Caco-2 (cell line): ENCODE data around the gene SLC28A1. TPM values are rescaled to one million over a fixed set of nuclear protein-coding genes. Genes with fewer than 3 reads are reported as not detected.

ENCODE experiments used
- BruUV-seq: library from RNA; stranded (reverse); fragments of 400-500 nt; replicated peaks from 2 replicates; lab custom pipeline; 2021; lab: Mats Ljungman, UMichigan
- CTCF ChIA-PET: fragments of 300-600 bp; sonication (Branson Sonifier 250); formaldehyde crosslinking; loops from one replicate; lab custom pipeline; 2022; ENCODE audit warnings: antibody characterized with exemption; lab: Charles Lee
- POLR2A ChIA-PET: fragments of 300-600 bp; sonication (Branson Sonifier 250); formaldehyde crosslinking; loops from one replicate; lab custom pipeline; 2022; ENCODE audit warnings: antibody characterized with exemption; lab: Charles Lee
- DNase-seq, 2 experiments: peaks; one replicate each; pipeline versions ENCODE4 v3.0.0 to v3.0.0-alpha.2; 2020 to 2022
- H3K27me3 ChIP-seq: replicated peaks from 2 replicates; pipeline ENCODE4 v1.6.0; 2011; ENCODE audit warnings: low read length; ENCODE audit not compliant: control insufficient read depth, insufficient read depth
- H3K36me3 ChIP-seq: 2 replicates; pipeline ENCODE4 v1.5.1; 2011; ENCODE audit warnings: low read length; ENCODE audit not compliant: control insufficient read depth, insufficient read depth
- H3K4me1 ChIP-seq: fragments of 250-450 bp; sonication (Bioruptor Pico); 2 replicates; pipeline ENCODE4 v1.5.1; 2020; ENCODE audit warnings: mild to moderate bottlenecking
- H3K4me3 ChIP-seq: 2 replicates; pipeline ENCODE4 v1.5.1; 2011; ENCODE audit warnings: low read depth, mild to moderate bottlenecking, control low read depth, low read length
- H3K9me3 ChIP-seq: fragments of 250-450 bp; sonication (Bioruptor Pico); 2 replicates; pipeline ENCODE4 v1.5.1; 2020; ENCODE audit warnings: mild to moderate bottlenecking, moderate library complexity
- H3K27ac Mint-ChIP-seq: one replicate; pipeline ENCODE4 v1.8.0; 2022; ENCODE audit warnings: mixed read lengths; ENCODE audit not compliant: unreplicated experiment
- H3K27me3 Mint-ChIP-seq: one replicate; pipeline ENCODE4 v1.8.0; 2022; ENCODE audit warnings: mixed read lengths; ENCODE audit not compliant: insufficient read depth, unreplicated experiment
- H3K36me3 Mint-ChIP-seq: one replicate; pipeline ENCODE4 v1.8.0; 2022; ENCODE audit warnings: mild to moderate bottlenecking, mixed read lengths; ENCODE audit not compliant: insufficient read depth, unreplicated experiment
- H3K4me1 Mint-ChIP-seq: one replicate; pipeline ENCODE4 v1.8.0; 2022; ENCODE audit warnings: low read depth, mixed read lengths; ENCODE audit not compliant: unreplicated experiment
- H3K4me3 Mint-ChIP-seq: one replicate; pipeline ENCODE4 v1.8.0; 2022; ENCODE audit warnings: mild to moderate bottlenecking, moderate library complexity, mixed read lengths; ENCODE audit not compliant: unreplicated experiment
- H3K9me3 Mint-ChIP-seq: one replicate; pipeline ENCODE4 v1.8.0; 2022; ENCODE audit warnings: mixed read lengths; ENCODE audit not compliant: unreplicated experiment
- CTCF ChIP-seq, 2 experiments: fragments of 200-600 bp in 1 of 2; IDR thresholded peaks; 1 replicate in 1 of 2; 2 replicates in 1 of 2; pipeline versions ENCODE4 v1.5.1 to v1.8.0; 2011 to 2022; ENCODE audit warnings: antibody characterized with exemption in 1 of 2, control low read depth in 1 of 2, inconsistent platforms in 1 of 2, low read depth in 1 of 2, low read length in 1 of 2, mild to moderate bottlenecking in 1 of 2, moderate library complexity in 1 of 2; ENCODE audit not compliant: insufficient read depth in 1 of 2, severe bottlenecking in 1 of 2, unreplicated experiment in 1 of 2
- intact Hi-C: fragments of 100-400 bp; cut with micrococcal nuclease; formaldehyde crosslinking; loops from one replicate; pipeline ENCODE4 v1.10.0; 2022; ENCODE audit not compliant: unreplicated experiment
- total RNA-seq: library from RNA; stranded (reverse); gene quantifications from 2 replicates; pipeline ENCODE4 v1.2.3, GENCODE V29; 2022

Gene SLC28A1
- total RNA-seq, 1 experiment from 2014 or later = not detected

- intact Hi-C loops = no loop called here
- TF ChIP-seq CTCF (IDR thresholded peaks at IDR 0.05; ENCODE audit: insufficient read depth in 1 of 2, low read depth in 1 of 2, low read length in 1 of 2, severe bottlenecking in 1 of 2, unreplicated experiment in 1 of 2) = no peak
- Mint-ChIP-seq H3K4me1 (peaks cover 23% of the 10 kb centered on the region), H3K9me3 (no peaks in the 10 kb centered on the region), H3K4me3 (no peak overlapping the region), H3K36me3 (peaks cover 7% of the 10 kb centered on the region), H3K27ac (peak overlapping the region; percentile 11), H3K27me3 (no peaks in the 10 kb centered on the region)
- Histone ChIP-seq H3K9me3 (no peaks in the 10 kb centered on the region), H3K4me1 (peaks cover 31% of the 10 kb centered on the region), H3K27me3 (no peaks in the 10 kb centered on the region; the same call in 1 of the 2 replicates), H3K4me3 (no peak overlapping the region), H3K36me3 (no peaks in the 10 kb centered on the region)
- no peak for DNase-seq
- ChIA-PET CTCF (no interaction called here), POLR2A (no interaction called here)
- BruUV-seq = no TSS peak
Observed at GRCh38 chr15:84914351-84914750, 29.9 kb downstream of the SLC28A1 start.

- H3K9me3 Mint-ChIP-seq = no peaks in the 10 kb centered on the region
- intact Hi-C loops = no loop called here
- no TSS peak for BruUV-seq
- Histone ChIP-seq H3K4me1 (peaks cover 31% of the 10 kb centered on the region), H3K9me3 (no peaks in the 10 kb centered on the region), H3K4me3 (no peak overlapping the region), H3K36me3 (no peaks in the 10 kb centered on the region), H3K27me3 (no peaks in the 10 kb centered on the region; the same call in 1 of the 2 replicates)
- no peaks in the 10 kb centered on the region for H3K27me3 Mint-ChIP-seq
- no peak for TF ChIP-seq CTCF (IDR thresholded peaks at IDR 0.05; ENCODE audit: insufficient read depth in 1 of 2, low read depth in 1 of 2, low read length in 1 of 2, severe bottlenecking in 1 of 2, unreplicated experiment in 1 of 2)
- peak; percentile 80 to 87 for DNase-seq
- peaks cover 23% of the 10 kb centered on the region for H3K4me1 Mint-ChIP-seq
- ChIA-PET POLR2A (no interaction called here), CTCF (no interaction called here)
- H3K27ac Mint-ChIP-seq = peak overlapping the region; percentile 11
- no peak overlapping the region for H3K4me3 Mint-ChIP-seq
- H3K36me3 Mint-ChIP-seq = peaks cover 7% of the 10 kb centered on the region
Observed at GRCh38 chr15:84914909-84915605, 30.6 kb downstream of the SLC28A1 start.

GRCh38 chr15:84915606-84915958, 31.1 kb downstream of the SLC28A1 start:
- Mint-ChIP-seq H3K27ac (no peak overlapping the region), H3K27me3 (no peaks in the 10 kb centered on the region), H3K4me1 (peaks cover 23% of the 10 kb centered on the region), H3K4me3 (no peak overlapping the region), H3K9me3 (no peaks in the 10 kb centered on the region), H3K36me3 (peaks cover 7% of the 10 kb centered on the region)
- no peak overlapping the region for H3K4me3 ChIP-seq
- intact Hi-C loops = no loop called here
- no peaks in the 10 kb centered on the region for H3K9me3 ChIP-seq
- BruUV-seq = no TSS peak
- no peak for TF ChIP-seq CTCF (IDR thresholded peaks at IDR 0.05; ENCODE audit: insufficient read depth in 1 of 2, low read depth in 1 of 2, low read length in 1 of 2, severe bottlenecking in 1 of 2, unreplicated experiment in 1 of 2)
- DNase-seq = no peak
- H3K27me3 ChIP-seq = no peaks in the 10 kb centered on the region; the same call in 1 of the 2 replicates
- CTCF ChIA-PET = no interaction called here
- POLR2A ChIA-PET = no interaction called here
- H3K36me3 ChIP-seq = no peaks in the 10 kb centered on the region
- H3K4me1 ChIP-seq = peaks cover 31% of the 10 kb centered on the region
